Peyer's patch (tissue), 4 donors: Measurements from ENCODE around the gene CDC27.
"Not testable (repeated sequence)": the region's sequence is repeated elsewhere in the genome, so short reads cannot be mapped to it uniquely, and the experiment has no call there.

Experiments used
- CTCF ChIP-seq, 6 experiments: fragments of 450-650 bp in 4 of 6; fragments of 200-600 bp in 2 of 6; sonication (generic) in 1 of 6; IDR thresholded peaks; one replicate each; pipeline ENCODE4 v1.5.1; 2017 to 2019; ENCODE audit warnings: antibody characterized with exemption in 6 of 6, mild to moderate bottlenecking in 3 of 6, moderate library complexity in 1 of 6
- POLR2A ChIP-seq, 2 donors: fragments of 450-650 bp; IDR thresholded peaks; one replicate each; pipeline ENCODE4 v1.5.1; 2017; ENCODE audit warnings: antibody characterized with exemption in 2 of 2, mild to moderate bottlenecking in 2 of 2, moderate library complexity in 2 of 2

GRCh38 chr17:47074361-47074760 lies 114.7 kb downstream of the CDC27 start:
- not testable (repeated sequence) for TF ChIP-seq CTCF, POLR2A (IDR thresholded peaks at IDR 0.05)
